ENCODE measurements around the gene STXBP5. TPM values are rescaled to one million over a fixed set of nuclear protein-coding genes. Genes with fewer than 3 reads are reported as not detected.
A peak's percentile ranks its signal among the peaks of the same experiment; 100 is the strongest.

Gene STXBP5
- total and polyA plus RNA-seq, 9 of the 15 experiments (the other 6 are each of a cell fraction or from before 2014, with no cell fraction given): 23.3 to 172 (median 71.5) TPM

DNA sequence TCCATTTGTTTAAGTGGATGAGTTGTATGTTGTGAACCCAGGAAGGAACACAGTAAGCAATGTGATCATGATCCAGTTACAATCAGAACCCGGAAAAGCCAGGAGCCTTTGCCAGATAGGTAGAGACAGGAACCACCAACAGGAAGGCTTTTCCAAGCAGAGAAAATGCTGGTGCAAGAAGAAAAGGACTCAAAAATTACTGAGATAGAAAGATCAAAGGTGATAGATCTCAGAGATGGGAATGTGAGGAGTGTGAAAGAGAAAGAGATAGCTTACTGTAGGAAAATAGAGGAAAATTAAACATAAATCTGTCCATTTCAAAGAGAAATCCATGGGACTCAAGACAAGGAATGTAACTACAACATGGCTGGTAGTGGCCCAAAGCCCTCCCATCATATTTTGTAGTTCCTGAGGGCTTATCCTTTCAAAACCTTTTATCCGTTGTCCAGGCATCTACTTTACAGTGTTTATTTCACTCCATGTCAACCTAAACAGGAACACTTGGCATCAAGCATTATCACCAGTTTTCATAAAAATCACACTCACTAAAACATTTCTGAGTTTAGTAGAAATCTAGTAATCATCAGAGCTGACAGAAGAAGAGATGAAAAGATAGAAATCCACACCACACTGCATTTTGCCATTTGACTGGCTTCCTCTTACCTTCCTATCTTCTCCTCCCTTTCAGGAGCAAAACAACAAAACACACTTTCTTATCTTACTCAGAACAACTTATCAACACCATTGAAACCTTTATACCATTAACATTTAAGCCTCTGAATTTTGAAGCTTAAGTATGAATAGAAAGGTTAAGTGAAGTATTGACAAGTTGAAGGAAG is 44.5 kb upstream of the STXBP5 start (continued):
- TF ChIP-seq, protein P1, sequence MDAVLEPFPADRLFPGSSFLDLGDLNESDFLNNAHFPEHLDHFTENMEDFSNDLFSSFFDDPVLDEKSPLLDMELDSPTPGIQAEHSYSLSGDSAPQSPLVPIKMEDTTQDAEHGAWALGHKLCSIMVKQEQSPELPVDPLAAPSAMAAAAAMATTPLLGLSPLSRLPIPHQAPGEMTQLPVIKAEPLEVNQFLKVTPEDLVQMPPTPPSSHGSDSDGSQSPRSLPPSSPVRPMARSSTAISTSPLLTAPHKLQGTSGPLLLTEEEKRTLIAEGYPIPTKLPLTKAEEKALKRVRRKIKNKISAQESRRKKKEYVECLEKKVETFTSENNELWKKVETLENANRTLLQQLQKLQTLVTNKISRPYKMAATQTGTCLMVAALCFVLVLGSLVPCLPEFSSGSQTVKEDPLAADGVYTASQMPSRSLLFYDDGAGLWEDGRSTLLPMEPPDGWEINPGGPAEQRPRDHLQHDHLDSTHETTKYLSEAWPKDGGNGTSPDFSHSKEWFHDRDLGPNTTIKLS (IDR thresholded peaks at IDR 0.05; ENCODE audit: borderline replicate concordance, low read depth): no peak
- TF ChIP-seq, protein P2, sequence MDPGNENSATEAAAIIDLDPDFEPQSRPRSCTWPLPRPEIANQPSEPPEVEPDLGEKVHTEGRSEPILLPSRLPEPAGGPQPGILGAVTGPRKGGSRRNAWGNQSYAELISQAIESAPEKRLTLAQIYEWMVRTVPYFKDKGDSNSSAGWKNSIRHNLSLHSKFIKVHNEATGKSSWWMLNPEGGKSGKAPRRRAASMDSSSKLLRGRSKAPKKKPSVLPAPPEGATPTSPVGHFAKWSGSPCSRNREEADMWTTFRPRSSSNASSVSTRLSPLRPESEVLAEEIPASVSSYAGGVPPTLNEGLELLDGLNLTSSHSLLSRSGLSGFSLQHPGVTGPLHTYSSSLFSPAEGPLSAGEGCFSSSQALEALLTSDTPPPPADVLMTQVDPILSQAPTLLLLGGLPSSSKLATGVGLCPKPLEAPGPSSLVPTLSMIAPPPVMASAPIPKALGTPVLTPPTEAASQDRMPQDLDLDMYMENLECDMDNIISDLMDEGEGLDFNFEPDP (CRISPR knock-in tag; IDR thresholded peaks at IDR 0.05): no peak
- TF ChIP-seq KDM2B (CRISPR knock-in tag; IDR thresholded peaks at IDR 0.05) (no peak), NELFE (IDR thresholded peaks at IDR 0.05; ENCODE audit: insufficient read depth, insufficient read length) (no peak), KLF16 (IDR thresholded peaks at IDR 0.05) (0 out of 2 replicates have a peak, but pooled peaks have one; percentile 15), ZNF785 (CRISPR knock-in tag; IDR thresholded peaks at IDR 0.05) (no peak), SP2 (IDR thresholded peaks at IDR 0.05; ENCODE audit: extremely low read depth, low read depth, low read length, poor library complexity, severe bottlenecking) (no peak), PYGO2 (tag; IDR thresholded peaks at IDR 0.05) (peak; percentile 49; the same call in 1 of the 2 replicates), ZNF274 (IDR thresholded peaks at IDR 0.05; ENCODE audit: borderline replicate concordance, low read depth, low read length) (no peak), ZNF586 (CRISPR knock-in tag; conservative IDR thresholded peaks at IDR 0.05) (no peak), ZNF133 (CRISPR knock-in tag; IDR thresholded peaks at IDR 0.05) (no peak)
- TF ChIP-seq, protein P3, sequence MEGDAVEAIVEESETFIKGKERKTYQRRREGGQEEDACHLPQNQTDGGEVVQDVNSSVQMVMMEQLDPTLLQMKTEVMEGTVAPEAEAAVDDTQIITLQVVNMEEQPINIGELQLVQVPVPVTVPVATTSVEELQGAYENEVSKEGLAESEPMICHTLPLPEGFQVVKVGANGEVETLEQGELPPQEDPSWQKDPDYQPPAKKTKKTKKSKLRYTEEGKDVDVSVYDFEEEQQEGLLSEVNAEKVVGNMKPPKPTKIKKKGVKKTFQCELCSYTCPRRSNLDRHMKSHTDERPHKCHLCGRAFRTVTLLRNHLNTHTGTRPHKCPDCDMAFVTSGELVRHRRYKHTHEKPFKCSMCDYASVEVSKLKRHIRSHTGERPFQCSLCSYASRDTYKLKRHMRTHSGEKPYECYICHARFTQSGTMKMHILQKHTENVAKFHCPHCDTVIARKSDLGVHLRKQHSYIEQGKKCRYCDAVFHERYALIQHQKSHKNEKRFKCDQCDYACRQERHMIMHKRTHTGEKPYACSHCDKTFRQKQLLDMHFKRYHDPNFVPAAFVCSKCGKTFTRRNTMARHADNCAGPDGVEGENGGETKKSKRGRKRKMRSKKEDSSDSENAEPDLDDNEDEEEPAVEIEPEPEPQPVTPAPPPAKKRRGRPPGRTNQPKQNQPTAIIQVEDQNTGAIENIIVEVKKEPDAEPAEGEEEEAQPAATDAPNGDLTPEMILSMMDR (IDR thresholded peaks at IDR 0.05 in 2 of 3, conservative IDR thresholded peaks at IDR 0.05 in 1 of 3; ENCODE audit: insufficient read depth in 2 of 3, low read depth in 1 of 3, low read length in 3 of 3): no peak
- TF ChIP-seq, protein P4, sequence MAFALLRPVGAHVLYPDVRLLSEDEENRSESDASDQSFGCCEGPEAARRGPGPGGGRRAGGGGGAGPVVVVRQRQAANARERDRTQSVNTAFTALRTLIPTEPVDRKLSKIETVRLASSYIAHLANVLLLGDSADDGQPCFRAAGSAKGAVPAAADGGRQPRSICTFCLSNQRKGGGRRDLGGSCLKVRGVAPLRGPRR (CRISPR knock-in tag; IDR thresholded peaks at IDR 0.05): no peak
- TF ChIP-seq, protein P5, sequence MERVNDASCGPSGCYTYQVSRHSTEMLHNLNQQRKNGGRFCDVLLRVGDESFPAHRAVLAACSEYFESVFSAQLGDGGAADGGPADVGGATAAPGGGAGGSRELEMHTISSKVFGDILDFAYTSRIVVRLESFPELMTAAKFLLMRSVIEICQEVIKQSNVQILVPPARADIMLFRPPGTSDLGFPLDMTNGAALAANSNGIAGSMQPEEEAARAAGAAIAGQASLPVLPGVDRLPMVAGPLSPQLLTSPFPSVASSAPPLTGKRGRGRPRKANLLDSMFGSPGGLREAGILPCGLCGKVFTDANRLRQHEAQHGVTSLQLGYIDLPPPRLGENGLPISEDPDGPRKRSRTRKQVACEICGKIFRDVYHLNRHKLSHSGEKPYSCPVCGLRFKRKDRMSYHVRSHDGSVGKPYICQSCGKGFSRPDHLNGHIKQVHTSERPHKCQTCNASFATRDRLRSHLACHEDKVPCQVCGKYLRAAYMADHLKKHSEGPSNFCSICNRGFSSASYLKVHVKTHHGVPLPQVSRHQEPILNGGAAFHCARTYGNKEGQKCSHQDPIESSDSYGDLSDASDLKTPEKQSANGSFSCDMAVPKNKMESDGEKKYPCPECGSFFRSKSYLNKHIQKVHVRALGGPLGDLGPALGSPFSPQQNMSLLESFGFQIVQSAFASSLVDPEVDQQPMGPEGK (CRISPR knock-in tag; IDR thresholded peaks at IDR 0.05; ENCODE audit: borderline replicate concordance): no peak

Data from K562 (cell line).